ENCODE measurements around the gene POFUT1.
A peak's percentile ranks its signal among the peaks of the same experiment; 100 is the strongest.
"Not testable (repeated sequence)": the region's sequence is repeated elsewhere in the genome, so short reads cannot be mapped to it uniquely, and the experiment has no call there.

Gene POFUT1

GRCh38 chr20:32207626-32208498, at the start of gene POFUT1, which contains the start of gene PLAGL2:
POFUT1 (plus strand) TSS chr20:32207880; CDS start chr20:32207942, 62 bp downstream.
PLAGL2 (minus strand) TSS chr20:32207743; CDS start chr20:32202178, 5,565 bp downstream.
- DNase-seq: peak; percentile 93

GRCh38 chr20:32158351-32158750, 49.3 kb upstream of the POFUT1 start:
- DNase-seq: no peak

GRCh38 chr20:32158943-32159660, 48.6 kb upstream of the POFUT1 start:
- no peak for DNase-seq

DNA sequence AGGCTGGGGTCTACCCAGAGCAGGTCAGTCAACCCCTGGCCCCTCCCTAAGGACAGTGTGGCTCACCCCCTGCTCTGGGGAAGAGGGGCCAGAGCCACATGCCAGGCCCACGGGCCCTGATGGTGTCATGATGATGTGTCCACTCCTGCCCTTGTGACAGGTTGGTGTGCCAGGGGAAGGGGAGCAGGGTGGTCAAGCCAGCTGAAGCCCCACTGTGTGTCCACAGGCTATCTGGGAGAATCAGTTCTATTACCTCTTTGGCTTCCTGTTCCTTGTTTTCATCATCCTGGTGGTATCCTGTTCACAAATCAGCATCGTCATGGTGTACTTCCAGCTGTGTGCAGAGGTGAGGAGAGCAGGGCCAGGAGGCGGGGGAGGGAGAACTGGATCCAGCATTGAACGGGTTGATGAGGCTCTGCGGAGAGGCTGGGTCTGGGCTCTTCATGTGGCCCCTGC, 47.9 kb upstream of the POFUT1 start:
- DNase-seq: no peak

DNA sequence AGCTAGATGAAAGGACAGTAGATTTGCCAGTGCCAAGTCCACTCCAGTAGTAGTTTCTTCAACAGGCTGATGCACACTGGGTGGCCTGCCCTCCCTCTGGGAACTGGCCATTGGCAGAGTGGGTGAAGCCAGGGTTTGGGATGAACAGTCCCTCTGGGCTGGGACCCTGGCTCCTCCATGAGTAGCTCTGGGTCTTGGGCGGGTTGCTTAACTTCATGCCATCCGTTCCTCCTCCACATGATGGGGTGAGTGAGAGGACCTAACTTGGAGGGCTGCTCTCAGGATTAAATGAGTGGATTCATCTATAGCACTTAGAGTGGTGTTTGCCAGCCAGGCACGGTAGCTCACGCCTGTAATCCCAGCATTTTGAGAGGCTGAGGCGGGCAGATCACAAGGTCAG, 47.3 kb upstream of the POFUT1 start:
- DNase-seq: no peak

DNA sequence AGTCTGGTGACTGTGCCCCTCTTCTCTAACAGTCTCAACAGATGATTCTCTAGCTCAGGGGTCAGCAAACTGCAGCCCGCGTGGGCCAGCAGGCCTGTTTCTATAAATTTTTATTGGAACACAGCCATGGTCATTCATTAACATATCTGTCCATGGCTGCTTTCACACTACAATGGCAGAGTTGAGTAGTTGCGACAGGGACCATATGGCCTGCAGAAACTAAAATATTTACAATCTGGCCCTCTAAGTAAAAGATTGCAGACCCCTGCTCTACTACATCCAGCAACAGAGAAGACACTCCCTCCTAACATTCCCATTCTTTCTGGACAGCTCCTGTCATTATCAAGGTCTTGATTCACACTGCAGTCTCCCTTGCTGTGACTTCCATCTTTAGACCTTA, 45.3 kb upstream of the POFUT1 start:
- no peak for DNase-seq

- no peak for DNase-seq
Observed at GRCh38 chr20:32163951-32164350, 43.7 kb upstream of the POFUT1 start.

DNA sequence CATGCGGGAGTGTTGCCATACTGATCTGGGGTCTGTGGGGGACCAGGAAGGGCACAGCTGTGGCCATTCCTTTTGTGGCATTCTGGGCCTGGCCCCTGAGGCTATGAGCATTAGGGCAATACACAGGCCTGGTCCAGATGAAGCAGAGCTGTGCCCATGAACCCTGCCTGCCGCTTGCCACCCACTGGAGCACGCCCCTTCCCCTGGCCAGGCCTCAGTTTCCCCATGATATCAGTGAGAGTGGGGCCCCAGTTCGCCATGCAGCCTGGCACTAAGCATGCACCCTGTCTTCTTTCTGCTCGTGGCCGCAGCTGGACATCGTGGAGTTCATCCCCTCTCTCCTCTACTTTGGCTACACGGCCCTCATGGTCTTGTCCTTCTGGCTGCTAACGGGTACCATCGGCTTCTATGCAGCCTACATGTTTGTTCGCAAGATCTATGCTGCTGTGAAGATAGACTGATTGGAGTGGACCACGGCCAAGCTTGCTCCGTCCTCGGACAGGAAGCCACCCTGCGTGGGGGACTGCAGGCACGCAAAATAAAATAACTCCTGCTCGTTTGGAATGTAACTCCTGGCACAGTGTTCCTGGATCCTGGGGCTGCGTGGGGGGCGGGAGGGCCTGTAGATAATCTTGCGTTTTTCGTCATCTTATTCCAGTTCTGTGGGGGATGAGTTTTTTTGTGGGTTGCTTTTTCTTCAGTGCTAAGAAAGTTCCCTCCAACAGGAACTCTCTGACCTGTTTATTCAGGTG, 42.5 kb upstream of the POFUT1 start:
- DNase-seq: no peak

GRCh38 chr20:32165836-32166545, 41.7 kb upstream of the POFUT1 start:
- DNase-seq: no peak

DNA sequence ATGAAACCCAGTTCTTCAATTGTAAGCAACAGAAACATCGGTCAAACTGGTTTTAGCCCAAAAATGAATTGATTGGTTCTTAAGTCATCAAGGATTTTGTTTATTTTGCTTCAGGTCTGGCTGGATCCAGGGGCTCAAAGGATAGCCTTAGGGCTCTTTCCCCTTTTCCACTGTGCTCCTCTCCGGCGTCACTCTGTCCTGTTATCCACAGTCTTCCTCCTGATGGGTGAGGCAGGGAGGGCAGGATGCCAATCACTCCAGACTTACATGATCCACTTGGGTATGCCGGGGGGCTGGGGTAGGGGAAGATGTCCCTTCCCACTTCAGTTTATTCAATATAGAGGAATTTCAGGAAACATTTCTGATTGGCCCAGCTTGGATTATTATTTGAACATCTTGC, 40.1 kb upstream of the POFUT1 start:
- DNase-seq: no peak

GRCh38 chr20:32168184-32168910, 39.3 kb upstream of the POFUT1 start:
- DNase-seq: no peak

GRCh38 chr20:32177696-32178095, 30.0 kb upstream of the POFUT1 start:
- not testable (repeated sequence) for DNase-seq

GRCh38 chr20:32179515-32179914, 28.2 kb upstream of the POFUT1 start:
- DNase-seq: no peak

DNA sequence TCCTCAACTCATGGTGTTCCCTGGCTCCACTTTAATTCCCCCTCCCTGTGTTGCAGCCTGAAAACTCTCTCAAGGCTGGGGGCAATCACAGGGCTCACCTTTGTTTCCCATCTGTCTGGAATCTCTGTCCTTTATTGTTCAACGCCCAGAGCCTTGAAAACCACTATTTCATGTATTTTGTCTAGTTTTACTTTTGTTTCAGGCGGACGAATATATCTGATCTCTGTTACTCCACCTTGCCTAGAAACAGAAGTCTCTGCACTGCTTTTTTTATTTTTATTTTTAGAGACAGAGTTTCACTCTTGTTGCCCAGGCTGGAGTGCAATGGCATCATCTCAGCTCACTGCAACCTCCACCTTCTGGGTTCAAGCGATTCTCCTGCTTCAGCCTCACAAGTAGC, 27.7 kb upstream of the POFUT1 start:
- DNase-seq: no peak

DNA sequence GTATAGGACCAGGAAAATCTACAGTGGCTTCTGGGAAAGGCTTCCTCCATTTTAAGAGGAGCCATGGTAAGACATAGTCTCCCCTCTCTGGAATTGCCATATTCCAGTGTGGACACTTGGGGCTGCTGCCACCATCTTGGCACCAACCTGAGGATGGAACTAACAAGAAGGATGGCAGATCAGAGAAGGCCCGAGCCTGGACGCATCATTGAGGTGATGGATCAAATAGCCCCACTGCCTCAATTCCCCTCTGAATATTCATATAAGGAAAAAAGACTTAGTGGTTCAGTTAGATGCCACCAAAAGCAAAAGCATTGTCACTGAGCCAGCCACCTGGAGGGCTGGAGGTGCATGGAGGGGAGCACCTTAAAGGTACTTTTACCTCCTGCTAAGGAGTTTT, 26.1 kb upstream of the POFUT1 start:
- no peak for DNase-seq

- no peak for DNase-seq
Observed at GRCh38 chr20:32183947-32184635, 23.6 kb upstream of the POFUT1 start.

DNA sequence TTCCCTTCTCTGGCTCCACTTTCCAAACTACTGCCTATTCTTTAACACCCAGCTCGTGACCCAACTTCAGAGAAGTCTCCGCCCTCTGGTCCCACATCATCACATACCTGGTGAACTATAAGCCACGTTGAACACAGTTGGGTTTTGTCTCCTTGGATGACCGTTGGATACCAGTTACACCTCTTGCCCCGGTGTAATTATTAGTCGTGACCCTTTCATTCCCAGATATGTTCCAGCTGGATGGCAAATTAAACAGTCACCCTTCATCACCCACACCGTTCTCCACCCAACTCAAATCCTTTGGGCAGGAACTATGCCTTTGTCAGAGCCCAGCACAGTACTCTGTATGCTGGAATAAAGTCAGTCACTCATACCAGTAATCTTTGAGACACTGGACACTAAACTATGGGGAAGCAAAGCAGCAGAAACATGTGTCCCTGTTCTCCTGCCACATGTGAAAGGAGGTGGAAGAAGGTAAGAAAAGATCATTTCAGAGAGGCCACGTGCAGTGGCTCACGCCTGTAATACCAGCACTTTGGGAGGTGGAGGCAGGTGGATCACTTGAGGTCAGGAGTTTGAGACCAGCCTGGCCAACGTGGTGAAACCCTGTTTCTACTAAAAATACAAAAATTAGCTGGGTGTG, 22.6 kb upstream of the POFUT1 start:
- DNase-seq: no peak

DNA sequence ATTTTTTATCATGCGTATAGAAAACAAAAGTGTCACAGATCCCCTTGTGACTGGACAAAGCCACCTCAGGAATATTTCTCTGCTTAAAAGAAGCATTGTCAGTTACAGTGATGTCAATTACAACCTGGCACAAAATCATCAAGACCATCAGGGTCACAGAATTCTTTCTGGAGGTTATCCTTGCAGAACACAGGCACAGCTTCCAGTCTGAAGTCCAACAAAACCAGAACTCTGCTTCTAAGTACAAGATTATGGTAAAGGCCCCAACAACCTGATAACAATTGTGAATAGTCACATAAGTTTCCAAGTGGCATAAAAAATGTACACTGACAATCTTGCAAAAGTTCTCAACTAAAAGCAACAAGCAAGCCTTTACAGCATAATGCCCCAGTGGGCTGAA, 21.2 kb upstream of the POFUT1 start:
- DNase-seq: no peak

GRCh38 chr20:32188376-32189122, 19.1 kb upstream of the POFUT1 start:
- DNase-seq: no peak

DNA sequence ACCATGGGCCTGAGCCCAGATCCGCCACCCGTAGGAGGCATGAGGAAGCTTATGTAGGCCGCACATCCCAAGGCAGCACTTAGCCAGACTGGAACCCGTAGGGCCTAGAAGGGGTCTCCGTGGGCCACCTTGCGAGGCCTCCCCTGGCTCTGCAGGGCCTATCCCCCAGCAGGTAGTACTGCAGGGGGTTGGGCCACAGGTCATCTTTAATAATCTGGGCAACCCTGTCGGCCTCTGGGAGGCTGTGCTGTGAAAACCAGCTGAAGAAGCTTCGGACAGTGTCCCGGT, 18.6 kb upstream of the POFUT1 start:
- no peak for DNase-seq

All from RPMI8226 (cell line).